Dermis blood vessel endothelial cell (primary cell): Measurements from ENCODE around the gene CNTNAP4. TPM values are rescaled to one million over a fixed set of nuclear protein-coding genes. Genes with fewer than 3 reads are reported as not detected.

Experiments
- DNase-seq: peaks from one replicate; pipeline ENCODE4 v3.0.0; 2010
- total RNA-seq: library from RNA; depleted of rRNA; stranded (reverse); fragments of >200 nt; gene quantifications from 2 replicates; pipeline ENCODE4 v1.2.3, GENCODE V29; 2014

CNTNAP4 gene
- total RNA-seq, 1 donor from 2014 or later: not detected

DNA sequence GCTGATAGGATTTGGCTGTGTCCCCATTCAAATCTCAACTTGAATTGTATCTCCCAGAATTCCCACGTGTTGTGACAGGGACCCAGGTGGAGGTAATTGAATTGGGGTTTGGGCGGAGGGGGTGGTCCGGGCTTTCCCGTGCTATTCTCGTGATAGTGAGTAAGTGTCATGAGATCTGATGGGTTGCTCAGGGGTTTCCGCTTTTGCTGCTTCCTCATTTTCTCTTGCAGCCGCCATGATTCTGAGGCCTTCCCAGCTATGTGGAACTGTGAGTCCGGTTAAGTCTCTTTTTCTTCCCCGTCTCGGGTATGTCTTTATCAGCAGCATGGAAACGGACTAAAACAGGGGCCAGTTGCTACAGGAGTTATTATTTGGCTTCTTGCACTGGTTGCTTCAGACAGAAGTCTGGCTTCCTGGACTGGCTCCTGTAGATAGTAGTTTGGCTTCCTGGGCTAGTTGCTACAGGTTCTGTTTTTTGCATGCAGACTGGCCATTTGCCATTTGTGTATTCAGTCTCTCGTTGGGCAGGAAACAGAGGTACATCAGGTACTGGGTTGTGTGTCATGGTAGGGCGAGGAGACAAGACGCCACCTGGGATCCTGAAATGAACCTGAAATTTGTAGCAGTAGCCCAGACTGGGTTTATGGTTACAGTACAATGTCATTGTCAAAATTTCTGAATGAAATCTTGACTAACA lies 32.6 kb downstream of the CNTNAP4 start:
- DNase-seq: no peak

DNA sequence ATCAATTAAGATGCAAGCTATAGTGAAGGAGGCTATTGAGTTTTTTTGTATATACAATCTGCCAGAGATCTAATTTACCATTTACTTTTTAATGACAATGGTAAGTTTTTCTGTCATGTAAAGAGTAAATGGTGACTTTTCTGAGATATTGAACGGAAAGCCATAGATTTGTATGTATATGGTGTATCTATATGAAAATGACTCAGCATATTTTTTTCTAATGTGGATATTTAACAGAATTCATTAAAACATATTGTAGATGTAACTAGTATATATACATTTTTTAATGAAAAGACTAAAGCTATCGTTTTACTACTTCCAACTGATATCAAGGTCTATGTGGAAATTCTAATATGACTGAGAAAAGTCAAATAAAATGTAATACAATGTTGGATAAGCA lies 34.1 kb downstream of the CNTNAP4 start:
- DNase-seq: no peak

DNA sequence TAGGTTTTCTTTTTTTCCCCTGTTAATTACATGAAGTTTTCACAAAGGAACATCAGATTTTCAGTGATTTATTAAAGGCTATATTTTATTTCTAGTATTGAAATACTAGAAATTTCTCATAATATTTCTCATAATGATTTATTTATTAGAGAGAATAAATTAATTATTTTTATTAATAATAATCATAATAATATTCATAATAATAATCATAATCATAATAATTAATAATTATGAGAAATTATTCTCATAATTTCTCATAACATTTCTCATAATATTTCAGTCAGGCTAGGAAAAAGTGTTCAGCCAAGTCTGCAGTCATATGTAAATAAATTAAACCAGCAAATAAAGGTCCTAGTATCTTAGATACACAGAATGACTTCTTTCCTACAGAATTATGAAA lies 41.4 kb downstream of the CNTNAP4 start:
- no peak for DNase-seq

DNA sequence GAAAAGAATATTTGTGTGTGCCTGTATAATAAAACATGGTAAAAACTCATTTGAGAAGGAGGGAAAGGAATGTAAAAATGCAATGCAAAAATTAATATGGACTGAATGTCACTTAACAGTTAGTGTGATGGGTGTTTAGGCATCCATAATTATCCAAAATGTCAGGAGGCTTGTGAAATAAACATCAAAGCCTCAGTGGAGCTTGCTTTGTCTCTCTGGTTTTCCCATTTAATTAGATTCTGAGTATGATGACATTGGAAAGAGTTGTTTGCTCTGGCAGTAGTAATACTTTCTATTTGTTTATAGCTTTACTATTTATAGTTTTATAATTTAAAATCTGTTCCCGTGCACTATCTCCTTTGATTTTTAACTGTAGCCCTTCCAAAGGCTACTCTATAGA lies 51.9 kb downstream of the CNTNAP4 start:
- DNase-seq: no peak

DNA sequence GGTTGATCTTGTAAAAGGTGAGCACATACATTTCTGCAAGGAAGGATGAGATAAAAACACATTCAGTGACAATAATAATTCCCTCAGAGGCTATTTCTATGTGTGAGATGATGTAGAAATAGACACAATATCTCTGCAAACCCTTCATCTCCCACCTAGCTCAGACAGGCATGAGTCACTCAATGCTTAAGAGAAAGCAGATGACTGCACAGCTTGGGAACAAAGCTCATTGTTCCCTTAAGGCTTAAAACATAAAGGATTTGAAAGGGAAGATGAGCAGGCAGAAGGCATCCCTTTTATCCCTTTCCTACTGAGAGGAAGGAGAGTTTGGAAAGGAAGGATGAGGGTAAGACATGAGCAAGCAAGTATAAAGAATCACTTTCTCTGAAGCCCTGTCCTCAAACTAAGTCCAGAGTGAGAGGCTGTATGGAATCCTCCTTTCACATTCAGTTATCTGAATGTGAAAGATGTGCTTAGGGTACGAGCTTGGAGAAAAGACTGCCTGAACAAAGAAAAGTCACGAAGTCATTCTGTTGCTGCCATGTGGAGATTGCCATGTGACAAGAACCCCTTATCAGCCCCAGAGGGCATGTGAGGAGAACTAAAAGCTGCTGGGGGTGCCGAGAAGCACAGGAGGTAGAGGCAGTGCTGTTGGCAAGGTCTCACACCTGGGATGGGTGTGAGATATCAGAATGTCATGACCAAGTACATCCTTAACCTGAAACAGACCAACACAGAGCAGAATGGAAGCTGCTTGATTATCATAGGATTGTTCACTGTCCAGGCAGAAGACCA lies 58.2 kb downstream of the CNTNAP4 start:
- DNase-seq: no peak

GRCh38 chr16:76336112-76336511 lies 58.9 kb downstream of the CNTNAP4 start:
- DNase-seq: no peak

- DNase-seq: no peak
Observed at GRCh38 chr16:76338472-76338871, 61.3 kb downstream of the CNTNAP4 start.

DNA sequence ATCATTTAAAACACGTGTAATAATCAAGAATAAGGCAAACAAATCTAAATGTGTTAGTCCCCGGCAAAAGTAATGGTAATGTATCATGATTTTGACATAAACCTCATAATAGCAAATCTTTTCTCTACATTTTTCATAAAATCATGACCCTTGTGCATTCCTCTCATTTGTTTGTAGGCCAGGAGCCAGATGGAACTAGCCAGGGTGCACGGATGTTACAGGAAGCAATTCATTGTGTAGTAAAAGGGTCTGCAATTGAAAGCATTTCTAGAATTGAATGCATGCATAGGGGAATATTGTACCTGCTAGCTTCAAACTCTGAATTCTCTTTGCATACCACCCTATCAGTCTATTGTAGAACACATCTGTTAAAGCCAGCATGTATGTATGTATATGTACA lies 66.6 kb downstream of the CNTNAP4 start:
- DNase-seq: no peak

GRCh38 chr16:76345163-76345661 lies 68.0 kb downstream of the CNTNAP4 start:
- no peak for DNase-seq

GRCh38 chr16:76346210-76346609 lies 69.0 kb downstream of the CNTNAP4 start:
- no peak for DNase-seq

DNA sequence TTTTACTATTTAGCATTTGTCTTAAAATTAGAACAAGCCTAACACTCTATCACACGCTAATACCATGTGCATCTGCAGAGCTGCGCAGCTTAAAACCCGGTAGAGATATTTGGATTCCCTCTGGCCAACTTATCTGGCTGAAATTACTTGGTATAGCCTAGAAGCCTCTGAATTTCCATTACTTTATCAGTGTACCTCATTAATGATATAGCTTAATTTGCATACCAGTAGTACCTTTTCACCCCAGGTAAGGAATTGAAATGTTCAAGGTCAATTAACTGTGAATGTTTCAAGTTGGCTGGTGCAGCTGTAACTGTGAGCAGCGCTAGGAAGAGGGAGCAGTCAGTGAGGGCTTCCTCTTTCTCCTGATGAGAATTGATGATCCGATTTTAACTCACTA lies 74.2 kb downstream of the CNTNAP4 start:
- no peak for DNase-seq

DNA sequence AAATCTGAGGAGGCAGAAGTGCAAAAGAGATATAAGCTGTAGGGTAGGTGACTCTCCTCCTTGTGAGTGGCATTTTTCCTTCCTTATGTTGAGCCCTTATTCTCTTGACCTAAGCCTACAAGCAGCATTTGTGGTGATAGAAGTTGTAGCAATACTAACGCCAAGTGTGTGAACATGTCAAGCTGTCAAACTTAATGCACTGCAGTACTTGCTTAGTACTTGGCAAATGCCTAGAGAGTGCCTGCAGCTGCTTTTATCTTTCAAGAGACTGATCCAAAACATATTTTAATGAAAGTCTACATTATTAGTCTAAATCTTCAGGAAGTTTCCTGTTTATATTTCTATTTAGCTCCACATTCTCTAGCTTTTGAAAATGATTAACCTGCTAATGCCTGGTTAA lies 83.2 kb downstream of the CNTNAP4 start:
- no peak for DNase-seq

DNA sequence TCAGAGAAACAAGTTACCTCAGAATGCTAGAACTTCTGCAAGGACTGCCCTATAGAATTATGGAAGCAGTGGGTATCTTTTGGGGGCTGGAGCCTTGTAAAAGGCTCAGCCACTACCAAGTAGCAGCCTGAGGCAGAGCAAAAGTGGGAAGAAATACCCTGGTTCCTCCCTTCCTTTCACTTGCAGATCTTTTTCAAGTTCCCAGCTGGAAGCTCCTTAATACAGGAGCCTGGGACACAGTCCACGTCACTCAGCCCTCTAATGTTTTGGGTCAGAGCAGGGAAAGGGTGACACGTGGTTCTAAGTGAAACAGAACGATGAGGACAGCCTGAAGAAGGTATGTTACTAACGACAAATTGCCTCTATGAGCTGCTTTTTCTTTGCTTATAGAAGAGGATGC lies 93.1 kb downstream of the CNTNAP4 start:
- no peak for DNase-seq

GRCh38 chr16:76371441-76371840 lies 94.2 kb downstream of the CNTNAP4 start:
- no peak for DNase-seq

DNA sequence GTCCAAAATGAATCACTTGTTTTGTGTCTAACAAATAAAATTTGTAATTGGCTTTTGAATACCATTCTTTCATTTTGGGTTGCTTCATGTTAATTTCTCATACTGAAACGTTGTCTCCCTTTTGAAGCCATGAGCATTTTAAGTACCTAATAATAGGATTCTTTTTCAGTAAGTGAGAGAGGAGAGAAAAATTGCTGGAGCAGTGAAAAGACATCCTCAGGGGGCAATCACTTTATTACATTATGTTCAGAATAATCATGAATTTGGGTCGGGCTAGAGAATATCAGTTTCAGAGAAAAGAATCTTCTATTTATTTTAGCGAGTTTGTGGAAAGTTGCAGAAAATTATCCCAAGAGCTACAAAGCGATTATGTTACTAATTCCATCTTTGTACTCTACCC lies 96.8 kb downstream of the CNTNAP4 start:
- DNase-seq: no peak

- DNase-seq: no peak
Observed at GRCh38 chr16:76376988-76377387, 99.8 kb downstream of the CNTNAP4 start.

GRCh38 chr16:76378020-76378419 lies 100.8 kb downstream of the CNTNAP4 start:
- DNase-seq: no peak

- DNase-seq: no peak
Observed at GRCh38 chr16:76381096-76381495, 103.9 kb downstream of the CNTNAP4 start.

GRCh38 chr16:76385601-76386230 lies 108.5 kb downstream of the CNTNAP4 start:
- no peak for DNase-seq

DNA sequence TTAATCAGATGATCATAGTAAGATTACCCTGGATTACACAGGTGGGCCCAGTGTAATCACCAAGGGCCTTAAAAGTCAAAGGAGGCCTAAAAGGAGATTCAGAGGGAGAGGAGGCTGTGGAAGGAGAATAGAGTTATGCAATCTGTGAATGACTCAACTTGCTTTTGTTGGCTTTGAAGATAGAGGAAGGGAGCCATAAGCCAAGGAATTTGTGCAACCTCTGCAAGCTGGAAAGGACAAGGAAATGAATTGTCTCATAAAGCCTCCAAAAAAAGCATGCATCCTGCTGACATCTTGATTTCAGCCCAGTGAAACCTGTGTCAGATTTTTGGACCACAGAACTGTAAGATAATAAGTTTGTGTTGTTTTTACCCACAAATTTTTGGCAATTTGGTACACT lies 109.6 kb downstream of the CNTNAP4 start:
- DNase-seq: no peak

GRCh38 chr16:76387994-76388393 lies 110.8 kb downstream of the CNTNAP4 start:
- DNase-seq: no peak

DNA sequence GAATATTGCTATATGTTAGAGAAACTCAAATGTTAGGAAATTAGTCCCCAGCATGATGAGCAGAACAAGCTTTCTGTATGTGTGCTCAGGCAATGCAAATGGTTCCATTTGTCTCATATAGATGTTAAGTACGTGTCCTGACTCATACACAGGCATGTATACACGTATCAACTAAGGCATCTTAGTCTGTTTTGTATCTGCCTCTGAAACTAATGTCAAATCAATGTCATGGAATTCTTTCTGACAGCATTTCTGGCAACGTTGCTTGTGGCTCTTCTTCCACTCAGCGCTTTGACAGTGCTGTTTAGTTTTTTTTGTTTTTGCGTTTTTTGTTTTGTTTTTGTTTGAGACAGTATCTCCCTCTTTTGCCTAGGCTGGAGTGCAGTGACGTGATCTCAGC lies 111.9 kb downstream of the CNTNAP4 start:
- no peak for DNase-seq

- no peak for DNase-seq
Observed at GRCh38 chr16:76390476-76390875, 113.3 kb downstream of the CNTNAP4 start.

DNA sequence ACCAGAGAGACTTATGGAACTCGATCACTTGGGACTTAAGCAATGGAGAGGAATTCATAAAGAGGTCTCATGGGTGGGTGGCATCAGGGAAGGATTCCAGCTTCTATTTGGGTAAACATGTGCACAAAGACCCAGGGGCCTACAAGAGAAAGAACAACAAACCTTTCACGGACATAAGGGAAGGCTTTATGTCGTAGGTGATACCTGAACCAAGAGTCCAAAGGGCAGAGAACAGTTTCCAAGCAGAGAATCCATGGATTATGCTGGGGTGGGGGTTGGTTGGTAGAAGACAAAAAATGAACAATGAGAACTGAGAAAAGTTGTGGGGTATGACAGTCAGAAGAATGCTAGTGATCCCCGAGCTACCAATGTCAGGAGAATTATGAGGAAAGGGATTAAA lies 119.8 kb downstream of the CNTNAP4 start:
- DNase-seq: no peak
